Gastrocnemius medialis (tissue), 4 donors: ENCODE measurements around the gene SWT1. TPM values are rescaled to one million over a fixed set of nuclear protein-coding genes. Genes with fewer than 3 reads are reported as not detected.

Experiments used
- ATAC-seq, 2 donors: fragments of 150-250 bp; one replicate each; pipeline ENCODE4 v1.9.1; 2016
- DNase-seq, 2 donors: peaks; one replicate each; pipeline ENCODE4 v3.0.0-alpha.2; 2019
- H3K27ac ChIP-seq, 4 donors: fragments of 200-600 bp; sonication (generic); 1 replicate in 1 of 4; 2 replicates in 3 of 4; pipeline ENCODE4 v1.5.1; 2016 to 2018; ENCODE audit warnings: mild to moderate bottlenecking in 2 of 4, moderate library complexity in 1 of 4
- H3K27me3 ChIP-seq, 3 donors: fragments of 200-600 bp; sonication (generic) in 2 of 3; 1 replicate in 1 of 3; 2 replicates in 2 of 3; pipeline versions ENCODE4 v1.5.1 to v1.6.0; 2016 to 2019; ENCODE audit warnings: mild to moderate bottlenecking in 1 of 3, moderate library complexity in 1 of 3
- H3K36me3 ChIP-seq, 2 donors: fragments of 200-600 bp; sonication (generic) in 1 of 2; one replicate each; pipeline ENCODE4 v1.5.1; 2017 to 2018
- H3K4me1 ChIP-seq, 2 donors: fragments of 200-600 bp; sonication (generic) in 1 of 2; one replicate each; pipeline ENCODE4 v1.5.1; 2016 to 2017; ENCODE audit warnings: mild to moderate bottlenecking in 2 of 2
- H3K4me3 ChIP-seq, 4 donors: fragments of 200-600 bp; sonication (generic) in 3 of 4; 1 replicate in 1 of 4; 2 replicates in 3 of 4; pipeline ENCODE4 v1.5.1; 2016 to 2019; ENCODE audit warnings: mild to moderate bottlenecking in 2 of 4
- H3K9me3 ChIP-seq, 3 donors: fragments of 200-600 bp; sonication (generic) in 2 of 3; 1 replicate in 1 of 3; 2 replicates in 2 of 3; pipeline ENCODE4 v1.5.1; 2016 to 2019
- CTCF ChIP-seq, 5 experiments: fragments of 450-650 bp in 3 of 5; fragments of 200-600 bp in 2 of 5; sonication (generic) in 2 of 5; IDR thresholded peaks in 4 of 5; conservative IDR thresholded peaks in 1 of 5; 1 replicate in 4 of 5; 2 replicates in 1 of 5; pipeline ENCODE4 v1.5.1; 2016 to 2019; ENCODE audit warnings: antibody characterized with exemption in 5 of 5, mild to moderate bottlenecking in 3 of 5, moderate library complexity in 3 of 5
- POLR2A ChIP-seq, 2 donors: fragments of 450-650 bp; IDR thresholded peaks; one replicate each; pipeline ENCODE4 v1.6.1; 2017; ENCODE audit warnings: antibody characterized with exemption in 2 of 2, mild to moderate bottlenecking in 2 of 2, moderate library complexity in 2 of 2
- in situ Hi-C, 4 donors: fragments of 200-750 bp; cut with MboI; loops; one replicate each; pipeline versions ENCODE4 v1.15.0 to v1.8.0; 2017; ENCODE audit warnings: low sequenced_read_pairs in 4 of 4
- intact Hi-C: fragments of 100-400 bp; cut with DNase I; formaldehyde crosslinking; loops from one replicate; pipeline ENCODE4 v1.15.1; 2023; ENCODE audit warnings: low total_unique reads
- total RNA-seq, 4 donors: library from RNA; depleted of rRNA; stranded (reverse); fragments of >200 nt; gene quantifications; one replicate each; pipeline versions ENCODE4 v1.1.0 to v1.2.3, GENCODE V29; 2016

The SWT1 gene
- total RNA-seq, 4 donors from 2014 or later = 3.4 to 6.2 (median 4.6) TPM

DNA sequence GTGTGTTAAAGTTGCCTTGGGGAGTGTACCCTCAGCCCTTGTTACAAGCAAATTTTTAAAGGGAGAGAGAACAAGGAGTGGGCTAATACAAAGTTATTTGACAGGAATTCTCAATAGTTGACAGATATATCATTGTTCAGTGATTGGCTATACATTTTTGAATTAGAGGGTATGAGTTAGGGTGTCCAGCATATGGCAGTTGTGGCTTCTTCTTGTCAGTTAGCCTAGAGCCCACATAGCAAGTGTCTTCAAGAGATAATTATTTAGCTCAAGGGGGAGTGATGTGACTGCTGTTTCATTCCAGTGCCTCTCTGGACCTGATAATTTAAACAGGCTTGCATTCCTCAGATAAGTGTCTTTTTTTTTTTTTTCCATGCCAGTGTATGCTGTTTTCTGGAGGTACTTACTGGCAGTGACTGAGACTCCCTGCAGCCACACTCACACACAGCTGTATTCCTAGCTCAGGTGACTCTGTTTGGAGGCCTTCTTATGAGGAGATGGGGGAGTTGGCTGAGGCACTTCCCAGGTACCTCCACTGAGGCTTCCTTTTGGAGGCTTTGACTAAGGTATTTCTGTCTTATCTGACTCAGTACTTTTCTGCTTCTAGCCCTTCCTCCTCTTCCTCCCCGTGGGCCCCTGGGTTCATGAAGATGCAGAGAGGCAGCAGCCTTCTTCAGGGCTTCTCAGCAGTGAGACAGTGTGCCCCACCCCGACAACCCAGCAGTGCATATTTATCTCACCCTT is 127.7 kb downstream of the SWT1 start:
- in situ Hi-C loops (loop anchor here in 1 of 4 donors (25.0 kb wide), 1 partner anchor 1078 kb away; no protein-coding TSS in a partner anchor), intact Hi-C loops (no loop called here)
- DNase-seq = no peak
- no peaks in the 10 kb centered on the region for H3K4me1 ChIP-seq
- H3K9me3 ChIP-seq = no peaks in the 10 kb centered on the region
- no peak for ATAC-seq
- H3K27ac ChIP-seq = no peak overlapping the region
- H3K4me3 ChIP-seq = no peak overlapping the region
- H3K36me3 ChIP-seq = peaks cover 0 to 4% of the 10 kb centered on the region in 2 donors
- TF ChIP-seq CTCF (IDR thresholded peaks at IDR 0.05 in 4 of 5, conservative IDR thresholded peaks at IDR 0.05 in 1 of 5) (no peak), POLR2A (IDR thresholded peaks at IDR 0.05) (no peak)
- H3K27me3 ChIP-seq = no peaks in the 10 kb centered on the region

- DNase-seq (no peak), ATAC-seq (no peak)
- Histone ChIP-seq H3K27me3 (no peaks in the 10 kb centered on the region), H3K27ac (no peak overlapping the region), H3K9me3 (no peaks in the 10 kb centered on the region), H3K36me3 (peaks cover 0 to 4% of the 10 kb centered on the region in 2 donors), H3K4me1 (no peaks in the 10 kb centered on the region), H3K4me3 (no peak overlapping the region)
- TF ChIP-seq CTCF (IDR thresholded peaks at IDR 0.05 in 4 of 5, conservative IDR thresholded peaks at IDR 0.05 in 1 of 5) (no peak), POLR2A (IDR thresholded peaks at IDR 0.05) (no peak)
- in situ Hi-C loops (loop anchor here in 1 of 4 donors (25.0 kb wide), 1 partner anchor 1075 kb away; no protein-coding TSS in a partner anchor), intact Hi-C loops (no loop called here)
Measured at GRCh38 chr1:185287451-185287850, 130.5 kb downstream of the SWT1 start.

- Histone ChIP-seq H3K4me1 (no peaks in the 10 kb centered on the region), H3K9me3 (no peaks in the 10 kb centered on the region), H3K27ac (no peak overlapping the region), H3K27me3 (no peaks in the 10 kb centered on the region), H3K36me3 (peaks cover 0 to 4% of the 10 kb centered on the region in 2 donors), H3K4me3 (no peak overlapping the region)
- ATAC-seq = no peak
- intact Hi-C loops = no loop called here
- TF ChIP-seq CTCF (IDR thresholded peaks at IDR 0.05 in 4 of 5, conservative IDR thresholded peaks at IDR 0.05 in 1 of 5) (no peak), POLR2A (IDR thresholded peaks at IDR 0.05) (no peak)
- no peak for DNase-seq
- in situ Hi-C loops = loop anchor here in 1 of 4 donors (25.0 kb wide), 1 partner anchor 1074 kb away; no protein-coding TSS in a partner anchor
Measured at GRCh38 chr1:185288435-185288834, 131.5 kb downstream of the SWT1 start.

DNA sequence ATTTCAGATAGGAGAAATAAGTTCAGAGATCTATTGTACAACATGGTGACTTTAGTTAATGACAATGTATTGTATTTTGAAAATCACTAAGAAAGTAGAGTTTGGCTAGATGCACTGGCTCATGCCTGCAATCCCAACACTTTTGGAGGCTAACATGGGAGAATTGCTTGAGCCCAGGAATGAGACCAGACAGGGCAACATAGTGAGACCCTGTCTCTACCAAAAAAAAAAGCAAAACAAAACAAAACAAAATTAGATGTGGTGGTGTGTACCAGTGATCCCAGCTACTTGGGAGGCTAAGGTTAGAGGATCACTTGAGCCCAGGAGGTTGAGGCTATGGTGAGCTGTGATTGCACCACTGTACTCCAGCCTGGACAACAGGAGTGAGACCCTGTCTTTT is 132.9 kb downstream of the SWT1 start:
- peaks cover 0 to 7% of the 10 kb centered on the region in 2 donors for H3K36me3 ChIP-seq
- intact Hi-C loops (no loop called here), in situ Hi-C loops (loop anchor here in 1 of 4 donors (25.0 kb wide), 1 partner anchor 1072 kb away; no protein-coding TSS in a partner anchor)
- no peaks in the 10 kb centered on the region for H3K4me1 ChIP-seq
- no peak for TF ChIP-seq POLR2A (IDR thresholded peaks at IDR 0.05)
- TF ChIP-seq CTCF (IDR thresholded peaks at IDR 0.05 in 4 of 5, conservative IDR thresholded peaks at IDR 0.05 in 1 of 5) = no peak
- no peaks in the 10 kb centered on the region for H3K27me3 ChIP-seq
- ATAC-seq (no peak), DNase-seq (no peak)
- no peak overlapping the region for H3K27ac ChIP-seq
- H3K4me3 ChIP-seq = no peak overlapping the region
- H3K9me3 ChIP-seq = no peaks in the 10 kb centered on the region
